ENCODE measurements around the gene KRT80. TPM values are rescaled to one million over a fixed set of nuclear protein-coding genes. Genes with fewer than 3 reads are reported as not detected.

KRT80 gene
- total RNA-seq, 3 donors from 2014 or later (not counting 1 experiment from before 2014, with no cell fraction given): not detected

GRCh38 chr12:52182898-52183543, 8.8 kb downstream of the KRT80 start:
- intact Hi-C loops (cut with micrococcal nuclease): no loop called here
- Histone ChIP-seq H3K27me3 (ENCODE audit: control insufficient read depth, insufficient read depth, low read length) (no peaks in the 10 kb centered on the region), H3K9me3 (ENCODE audit: control insufficient read depth, insufficient read depth, low read length) (no peaks in the 10 kb centered on the region), H3K36me3 (ENCODE audit: control insufficient read depth, insufficient read depth, low read length) (no peaks in the 10 kb centered on the region), H3K4me3 (ENCODE audit: low read length) (no peak overlapping the region), H3K27ac (ENCODE audit: low read length) (no peak overlapping the region), H3K4me1 (ENCODE audit: control insufficient read depth, insufficient read depth, low read length) (peaks cover 10% of the 10 kb centered on the region)
- H3K4me1 Mint-ChIP-seq: no peaks in the 10 kb centered on the region
- no peak overlapping the region for H3K27ac Mint-ChIP-seq
- DNase-seq (no peak), ATAC-seq (no peak)
- peaks cover 0 to 6% of the 10 kb centered on the region in 2 donors for H3K27me3 Mint-ChIP-seq (ENCODE audit: low read depth in 2 of 2)
- TF ChIP-seq, protein P1, sequence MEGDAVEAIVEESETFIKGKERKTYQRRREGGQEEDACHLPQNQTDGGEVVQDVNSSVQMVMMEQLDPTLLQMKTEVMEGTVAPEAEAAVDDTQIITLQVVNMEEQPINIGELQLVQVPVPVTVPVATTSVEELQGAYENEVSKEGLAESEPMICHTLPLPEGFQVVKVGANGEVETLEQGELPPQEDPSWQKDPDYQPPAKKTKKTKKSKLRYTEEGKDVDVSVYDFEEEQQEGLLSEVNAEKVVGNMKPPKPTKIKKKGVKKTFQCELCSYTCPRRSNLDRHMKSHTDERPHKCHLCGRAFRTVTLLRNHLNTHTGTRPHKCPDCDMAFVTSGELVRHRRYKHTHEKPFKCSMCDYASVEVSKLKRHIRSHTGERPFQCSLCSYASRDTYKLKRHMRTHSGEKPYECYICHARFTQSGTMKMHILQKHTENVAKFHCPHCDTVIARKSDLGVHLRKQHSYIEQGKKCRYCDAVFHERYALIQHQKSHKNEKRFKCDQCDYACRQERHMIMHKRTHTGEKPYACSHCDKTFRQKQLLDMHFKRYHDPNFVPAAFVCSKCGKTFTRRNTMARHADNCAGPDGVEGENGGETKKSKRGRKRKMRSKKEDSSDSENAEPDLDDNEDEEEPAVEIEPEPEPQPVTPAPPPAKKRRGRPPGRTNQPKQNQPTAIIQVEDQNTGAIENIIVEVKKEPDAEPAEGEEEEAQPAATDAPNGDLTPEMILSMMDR (IDR thresholded peaks at IDR 0.05): no peak
- 87% methylated on average over 9 of the region's 9 CpGs for WGBS (ENCODE audit: insufficient coverage)
- no peak overlapping the region for H3K4me3 Mint-ChIP-seq
- H3K36me3 Mint-ChIP-seq: no peaks in the 10 kb centered on the region
- H3K9me3 Mint-ChIP-seq: no peaks in the 10 kb centered on the region

GRCh38 chr12:52182384-52182783, 9.4 kb downstream of the KRT80 start:
- Histone ChIP-seq H3K4me3 (ENCODE audit: low read length) (no peak overlapping the region), H3K36me3 (ENCODE audit: control insufficient read depth, insufficient read depth, low read length) (no peaks in the 10 kb centered on the region), H3K9me3 (ENCODE audit: control insufficient read depth, insufficient read depth, low read length) (no peaks in the 10 kb centered on the region), H3K27ac (ENCODE audit: low read length) (no peak overlapping the region), H3K4me1 (ENCODE audit: control insufficient read depth, insufficient read depth, low read length) (peaks cover 8% of the 10 kb centered on the region), H3K27me3 (ENCODE audit: control insufficient read depth, insufficient read depth, low read length) (no peaks in the 10 kb centered on the region)
- Mint-ChIP-seq H3K36me3 (no peaks in the 10 kb centered on the region), H3K4me3 (no peak overlapping the region), H3K9me3 (no peaks in the 10 kb centered on the region), H3K4me1 (no peaks in the 10 kb centered on the region), H3K27me3 (ENCODE audit: low read depth in 2 of 2) (peaks cover 0 to 8% of the 10 kb centered on the region in 2 donors), H3K27ac (no peak overlapping the region)
- DNase-seq: no peak
- WGBS (ENCODE audit: insufficient coverage): 66% methylated on average over 5 of the region's 5 CpGs
- no peak for ATAC-seq
- TF ChIP-seq, protein P1 (IDR thresholded peaks at IDR 0.05): no peak
- intact Hi-C loops (cut with micrococcal nuclease): no loop called here

- ATAC-seq: no peak
- Histone ChIP-seq H3K27me3 (ENCODE audit: control insufficient read depth, insufficient read depth, low read length) (no peaks in the 10 kb centered on the region), H3K27ac (ENCODE audit: low read length) (no peak overlapping the region), H3K4me3 (ENCODE audit: low read length) (no peak overlapping the region), H3K4me1 (ENCODE audit: control insufficient read depth, insufficient read depth, low read length) (peaks cover 2% of the 10 kb centered on the region), H3K36me3 (ENCODE audit: control insufficient read depth, insufficient read depth, low read length) (no peaks in the 10 kb centered on the region), H3K9me3 (ENCODE audit: control insufficient read depth, insufficient read depth, low read length) (no peaks in the 10 kb centered on the region)
- H3K9me3 Mint-ChIP-seq: no peaks in the 10 kb centered on the region
- H3K4me3 Mint-ChIP-seq: no peak overlapping the region
- no peaks in the 10 kb centered on the region for H3K36me3 Mint-ChIP-seq
- no peaks in the 10 kb centered on the region for H3K4me1 Mint-ChIP-seq
- intact Hi-C loops (cut with micrococcal nuclease): no loop called here
- H3K27me3 Mint-ChIP-seq (ENCODE audit: low read depth in 2 of 2): peaks cover 0 to 7% of the 10 kb centered on the region in 2 donors
- TF ChIP-seq, protein P1 (IDR thresholded peaks at IDR 0.05): no peak
- WGBS (ENCODE audit: insufficient coverage): 83% methylated on average over 9 of the region's 9 CpGs
- H3K27ac Mint-ChIP-seq: no peak overlapping the region
- DNase-seq: no peak
These were observed 10.1 kb downstream of the KRT80 start for GRCh38 chr12:52181746-52182145.

Measured in natural killer cell (primary cell).